SK-N-SH (cell line): ENCODE measurements around the gene AK4. TPM values are rescaled to one million over a fixed set of nuclear protein-coding genes. Genes with fewer than 3 reads are reported as not detected.

Experiments
- CTCF ChIA-PET: fragments of 300-600, 350-600 bp; formaldehyde crosslinking; extraction: SDS; loops from one replicate; lab custom pipeline; 2021; lab: Yijun Ruan, JAX
- POLR2A ChIA-PET: fragments of 350-600 bp; sonication (Branson Sonifier 250); formaldehyde crosslinking; extraction: SDS; loops from one replicate; lab custom pipeline; 2020; ENCODE audit warnings: antibody characterized with exemption, inconsistent platforms; lab: Yijun Ruan, JAX
- DNase-seq: peaks from one replicate; pipeline ENCODE4 v3.0.0; 2012
- H2AFZ ChIP-seq: fragments of 200-600 bp; sonication (generic); 2 replicates; pipeline ENCODE4 v1.8.1; 2016; ENCODE audit warnings: antibody characterized with exemption, mild to moderate bottlenecking, low read depth
- H3F3A ChIP-seq: fragments of 200-600 bp; sonication (generic); replicated peaks from 2 replicates; pipeline ENCODE3; 2016; ENCODE audit warnings: antibody characterized with exemption, mild to moderate bottlenecking; ENCODE audit not compliant: insufficient read depth
- H3K27ac ChIP-seq, 2 experiments: fragments of 200-500 bp in 1 of 2; fragments of 200-600 bp in 1 of 2; sonication (Bioruptor generic) in 1 of 2; sonication (generic), shearing (Covaris generic) in 1 of 2; 2 replicates each; pipeline versions ENCODE4 v1.5.1 to v1.6.1; 2014 to 2016; ENCODE audit warnings: low read depth in 2 of 2, inconsistent platforms in 1 of 2, low read length in 1 of 2, mild to moderate bottlenecking in 1 of 2, mixed read lengths in 1 of 2
- H3K27me3 ChIP-seq: fragments of 200-600 bp; sonication (generic), shearing (Covaris generic); 2 replicates; pipeline ENCODE4 v1.6.1; 2016; ENCODE audit warnings: mixed run types; ENCODE audit not compliant: insufficient read depth
- H3K36me3 ChIP-seq, 2 experiments: fragments of 200-500 bp in 1 of 2; fragments of 200-600 bp in 1 of 2; sonication (Bioruptor generic) in 1 of 2; sonication (generic) in 1 of 2; replicated peaks in 1 of 2; 2 replicates each; pipeline versions ENCODE3 to v1.5.1; 2014 to 2016; ENCODE audit warnings: low read length in 1 of 2, mild to moderate bottlenecking in 1 of 2; ENCODE audit not compliant: insufficient read depth in 2 of 2, control insufficient read depth in 1 of 2
- H3K4me1 ChIP-seq, 2 experiments: fragments of 200-500 bp in 1 of 2; fragments of 200-600 bp in 1 of 2; sonication (Bioruptor generic) in 1 of 2; sonication (generic), shearing (Covaris generic) in 1 of 2; 2 replicates each; pipeline versions ENCODE4 v1.5.1 to v1.6.1; 2014 to 2016; ENCODE audit warnings: low read depth in 1 of 2, low read length in 1 of 2, mixed run types in 1 of 2; ENCODE audit not compliant: insufficient read depth in 2 of 2, control insufficient read depth in 1 of 2
- H3K4me2 ChIP-seq: fragments of 200-600 bp; sonication (generic), shearing (Covaris generic); 2 replicates; pipeline ENCODE4 v1.6.1; 2017; ENCODE audit warnings: mixed run types
- H3K4me3 ChIP-seq, 2 experiments: fragments of 200-500 bp in 1 of 2; fragments of 200-600 bp in 1 of 2; sonication (Bioruptor generic) in 1 of 2; sonication (generic), shearing (Covaris generic) in 1 of 2; 2 replicates each; pipeline versions ENCODE4 v1.5.1 to v1.8.1; 2014 to 2016; ENCODE audit warnings: low read depth in 2 of 2, inconsistent platforms in 1 of 2, low read length in 1 of 2, mild to moderate bottlenecking in 1 of 2, mixed read lengths in 1 of 2, moderate library complexity in 1 of 2
- H3K79me2 ChIP-seq: fragments of 200-600 bp; sonication (generic); 2 replicates; pipeline ENCODE4 v1.8.1; 2017; ENCODE audit warnings: mild to moderate bottlenecking; ENCODE audit not compliant: insufficient read depth
- H3K9ac ChIP-seq: fragments of 200-600 bp; sonication (generic); 2 replicates; pipeline ENCODE4 v1.6.1; 2017; ENCODE audit warnings: mixed run types
- H3K9me2 ChIP-seq: fragments of 200-600 bp; sonication (generic); 2 replicates; pipeline ENCODE4 v1.6.1; 2017; ENCODE audit warnings: mixed run types
- H3K9me3 ChIP-seq: fragments of 200-600 bp; sonication (generic); 2 replicates; pipeline ENCODE4 v1.6.1; 2017; ENCODE audit warnings: mixed run types, mild to moderate bottlenecking, moderate library complexity
- H4K20me1 ChIP-seq: fragments of 200-600 bp; sonication (generic); 2 replicates; pipeline ENCODE4 v1.6.1; 2017; ENCODE audit warnings: mild to moderate bottlenecking, mixed run types; ENCODE audit not compliant: insufficient read depth
- CHD2 ChIP-seq: fragments of 150-350 bp; IDR thresholded peaks from 2 replicates; pipeline ENCODE4 v1.6.1; 2018; ENCODE audit warnings: low read length; ENCODE audit not compliant: partially characterized antibody
- ELF1 ChIP-seq: IDR thresholded peaks from 2 replicates; pipeline ENCODE4 v1.4.0; 2012
- EP300 ChIP-seq, 2 experiments: IDR thresholded peaks; 2 replicates each; pipeline versions ENCODE4 v1.4.0 to v1.6.1; 2012; ENCODE audit warnings: borderline replicate concordance in 1 of 2, low read depth in 1 of 2, low read length in 1 of 2
- EZH2phosphoT487 ChIP-seq: fragments of 200-600 bp; sonication (generic); IDR thresholded peaks from 2 replicates; pipeline ENCODE4 v1.6.1; 2017; ENCODE audit warnings: low read depth, mixed run types, mild to moderate bottlenecking, antibody characterized with exemption, moderate library complexity, borderline replicate concordance
- FOSL2 ChIP-seq: IDR thresholded peaks from 2 replicates; pipeline ENCODE4 v1.4.0; 2012; ENCODE audit warnings: low read depth, mild to moderate bottlenecking, moderate library complexity, borderline replicate concordance
- FOXJ3 ChIP-seq: sonication (generic); formaldehyde crosslinking; IDR thresholded peaks from 2 replicates; pipeline ENCODE4 v1.5.1; 2020; ENCODE audit warnings: mild to moderate bottlenecking, missing genetic modification reagents
- GABPA ChIP-seq: IDR thresholded peaks from 2 replicates; pipeline ENCODE4 v1.4.0; 2012; ENCODE audit warnings: low read depth, mild to moderate bottlenecking
- GATA2 ChIP-seq: sonication (generic); formaldehyde crosslinking; IDR thresholded peaks from 2 replicates; pipeline ENCODE4 v1.5.0; 2020; ENCODE audit warnings: mild to moderate bottlenecking, missing genetic modification reagents
- JUND ChIP-seq: IDR thresholded peaks from 2 replicates; pipeline ENCODE4 v1.4.0; 2012
- MEF2A ChIP-seq: IDR thresholded peaks from 2 replicates; pipeline ENCODE4 v1.4.0; 2012; ENCODE audit warnings: low read depth, borderline replicate concordance
- MXI1 ChIP-seq: IDR thresholded peaks from 2 replicates; pipeline ENCODE4 v1.6.1; 2012; ENCODE audit warnings: mild to moderate bottlenecking, low read depth, low read length, improper control_type of control experiment
- NFIC ChIP-seq: IDR thresholded peaks from 2 replicates; pipeline ENCODE4 v1.4.0; 2012; ENCODE audit warnings: borderline replicate concordance
- POLR2AphosphoS5 ChIP-seq: IDR thresholded peaks from 2 replicates; pipeline ENCODE4 v1.6.1; 2012; ENCODE audit warnings: low read depth, low read length
- RXRA ChIP-seq: IDR thresholded peaks from 2 replicates; pipeline ENCODE4 v1.4.0; 2012; ENCODE audit warnings: low read depth, mild to moderate bottlenecking, borderline replicate concordance
- SMC3 ChIP-seq: IDR thresholded peaks from 2 replicates; pipeline ENCODE4 v1.6.1; 2012; ENCODE audit warnings: low read depth, low read length, improper control_type of control experiment
- TAF1 ChIP-seq: IDR thresholded peaks from 2 replicates; pipeline ENCODE4 v1.6.1; 2012; ENCODE audit warnings: low read depth, mild to moderate bottlenecking, low read length, moderate library complexity, borderline replicate concordance
- TCF12 ChIP-seq: IDR thresholded peaks from 2 replicates; pipeline ENCODE4 v1.4.0; 2012
- TEAD4 ChIP-seq: IDR thresholded peaks from 2 replicates; pipeline ENCODE4 v1.4.0; 2012; ENCODE audit warnings: mild to moderate bottlenecking, borderline replicate concordance; ENCODE audit not compliant: insufficient read depth
- WGBS: methylation state at CpG from one replicate; pipeline ENCODE4 v1.1.6; 2017; ENCODE audit warnings: low lambda C conversion rate; 5-methylcytosine and 5-hydroxymethylcytosine counted together
- polyA plus RNA-seq, 3 experiments: library from polyadenylated mRNA; depleted of rRNA; stranded (reverse); fragments of >200 nt; gene quantifications; 2 replicates each; pipeline ENCODE4 v1.2.3, GENCODE V29; 2012
- TF ChIP-seq, protein P1 (sequence below): fragments of 150-350 bp; IDR thresholded peaks from 2 replicates; pipeline ENCODE4 v1.6.1; 2016; ENCODE audit warnings: mild to moderate bottlenecking, low read depth, low read length
- TF ChIP-seq, protein P2 (sequence below): fragments of 200-600 bp; sonication (generic); IDR thresholded peaks from 2 replicates; pipeline ENCODE4 v1.6.1; 2017; ENCODE audit warnings: antibody characterized with exemption, mild to moderate bottlenecking, moderate library complexity
- TF ChIP-seq, protein P3 (sequence below): IDR thresholded peaks from 2 replicates; pipeline ENCODE4; 2012
- TF ChIP-seq, protein P4 (sequence below): IDR thresholded peaks from 2 replicates; pipeline ENCODE4 v1.4.0; 2012; ENCODE audit warnings: low read depth, borderline replicate concordance
- TF ChIP-seq, protein P5 (sequence below): IDR thresholded peaks from 2 replicates; pipeline ENCODE4 v1.4.0; 2012; ENCODE audit warnings: low read depth

Gene AK4
- polyA plus RNA-seq, 1 of the 3 experiments (the other 2 are of a cell fraction), result 6.4 TPM

DNA sequence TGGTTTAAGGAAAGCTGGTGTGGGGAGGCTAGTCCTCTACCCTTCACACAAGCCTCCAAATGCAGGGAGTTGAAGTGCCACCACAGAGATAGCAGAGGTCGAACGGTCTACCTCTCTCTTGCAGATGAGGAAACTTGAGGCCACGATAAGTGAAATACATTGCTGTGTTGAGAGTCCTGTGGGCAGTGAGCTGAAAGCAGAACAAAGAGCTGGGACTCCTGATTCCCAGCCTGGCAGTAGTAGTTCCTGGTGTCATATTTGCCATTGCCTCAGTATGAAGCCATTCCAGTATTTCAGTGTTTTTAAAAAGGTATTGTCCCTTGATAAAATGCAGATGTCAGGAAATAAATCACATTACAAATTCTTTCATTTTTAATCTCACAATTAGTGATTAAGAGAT, 28.6 kb downstream of the AK4 start:
- no peak for TF ChIP-seq TCF12
- TF ChIP-seq GATA2, result no peak
- no peak for TF ChIP-seq TEAD4
- TF ChIP-seq, protein P1, sequence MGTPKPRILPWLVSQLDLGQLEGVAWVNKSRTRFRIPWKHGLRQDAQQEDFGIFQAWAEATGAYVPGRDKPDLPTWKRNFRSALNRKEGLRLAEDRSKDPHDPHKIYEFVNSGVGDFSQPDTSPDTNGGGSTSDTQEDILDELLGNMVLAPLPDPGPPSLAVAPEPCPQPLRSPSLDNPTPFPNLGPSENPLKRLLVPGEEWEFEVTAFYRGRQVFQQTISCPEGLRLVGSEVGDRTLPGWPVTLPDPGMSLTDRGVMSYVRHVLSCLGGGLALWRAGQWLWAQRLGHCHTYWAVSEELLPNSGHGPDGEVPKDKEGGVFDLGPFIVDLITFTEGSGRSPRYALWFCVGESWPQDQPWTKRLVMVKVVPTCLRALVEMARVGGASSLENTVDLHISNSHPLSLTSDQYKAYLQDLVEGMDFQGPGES, result no peak
- no peak for TF ChIP-seq ELF1
- no peak for TF ChIP-seq RXRA
- TF ChIP-seq CHD2, result no peak
- no peak for TF ChIP-seq MXI1
- no peak for TF ChIP-seq JUND
- TF ChIP-seq SMC3, result no peak
- TF ChIP-seq MEF2A, result no peak
- TF ChIP-seq, protein P2, sequence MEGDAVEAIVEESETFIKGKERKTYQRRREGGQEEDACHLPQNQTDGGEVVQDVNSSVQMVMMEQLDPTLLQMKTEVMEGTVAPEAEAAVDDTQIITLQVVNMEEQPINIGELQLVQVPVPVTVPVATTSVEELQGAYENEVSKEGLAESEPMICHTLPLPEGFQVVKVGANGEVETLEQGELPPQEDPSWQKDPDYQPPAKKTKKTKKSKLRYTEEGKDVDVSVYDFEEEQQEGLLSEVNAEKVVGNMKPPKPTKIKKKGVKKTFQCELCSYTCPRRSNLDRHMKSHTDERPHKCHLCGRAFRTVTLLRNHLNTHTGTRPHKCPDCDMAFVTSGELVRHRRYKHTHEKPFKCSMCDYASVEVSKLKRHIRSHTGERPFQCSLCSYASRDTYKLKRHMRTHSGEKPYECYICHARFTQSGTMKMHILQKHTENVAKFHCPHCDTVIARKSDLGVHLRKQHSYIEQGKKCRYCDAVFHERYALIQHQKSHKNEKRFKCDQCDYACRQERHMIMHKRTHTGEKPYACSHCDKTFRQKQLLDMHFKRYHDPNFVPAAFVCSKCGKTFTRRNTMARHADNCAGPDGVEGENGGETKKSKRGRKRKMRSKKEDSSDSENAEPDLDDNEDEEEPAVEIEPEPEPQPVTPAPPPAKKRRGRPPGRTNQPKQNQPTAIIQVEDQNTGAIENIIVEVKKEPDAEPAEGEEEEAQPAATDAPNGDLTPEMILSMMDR, result no peak
- no peak overlapping the region for H2AFZ ChIP-seq
- H3K4me3 ChIP-seq, result no peak overlapping the region
- 89% methylated on average over 3 of the region's 3 CpGs for WGBS
- H3F3A ChIP-seq, result peaks cover 18% of the 10 kb centered on the region
- H4K20me1 ChIP-seq, result no peaks in the 10 kb centered on the region
- no peak overlapping the region for H3K9ac ChIP-seq
- no peaks in the 10 kb centered on the region for H3K36me3 ChIP-seq
- no peaks in the 10 kb centered on the region for H3K9me3 ChIP-seq
- no peaks in the 10 kb centered on the region for H3K79me2 ChIP-seq
- no peak for DNase-seq
- H3K9me2 ChIP-seq, result no peaks in the 10 kb centered on the region
- H3K4me2 ChIP-seq, result no peak overlapping the region
- H3K27me3 ChIP-seq, result no peaks in the 10 kb centered on the region
- H3K4me1 ChIP-seq, result peaks cover 6 to 18% of the 10 kb centered on the region in 2 experiments; a peak in 2 of 4 replicates
- ChIA-PET POLR2A (no interaction called here), CTCF (interaction anchor here (0.6 to 1.1 kb wide), 3 partner anchors 13 to 101 kb away, joined by 3 read pairs; no protein-coding TSS in a partner anchor)
- no peak overlapping the region for H3K27ac ChIP-seq

DNA sequence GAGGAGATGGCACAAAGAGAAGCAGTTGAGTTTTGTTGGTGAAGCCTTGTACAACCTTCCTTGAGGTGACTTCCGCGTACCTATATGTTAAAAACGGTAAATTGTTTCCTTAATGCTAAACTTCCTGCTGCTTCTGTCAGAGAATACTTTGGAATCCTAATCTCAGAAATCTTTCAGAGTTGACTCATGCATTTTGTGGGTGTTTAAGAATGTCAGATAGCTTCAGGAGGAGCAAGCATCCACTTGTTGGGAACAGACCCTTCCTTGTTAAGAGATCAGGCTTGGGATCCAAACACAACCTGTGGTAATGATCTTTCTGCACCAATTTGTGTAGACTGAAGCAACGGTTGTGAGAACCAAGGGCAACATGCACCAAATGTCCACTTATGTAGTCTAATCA, 29.5 kb downstream of the AK4 start:
- H3K36me3 ChIP-seq, result no peaks in the 10 kb centered on the region
- ChIA-PET CTCF (interaction anchor here (1.1 kb wide), 1 partner anchor 102 kb away, joined by 3 read pairs; no protein-coding TSS in a partner anchor), POLR2A (no interaction called here)
- no peaks in the 10 kb centered on the region for H3K9me2 ChIP-seq
- no peaks in the 10 kb centered on the region for H3K79me2 ChIP-seq
- no peak overlapping the region for H2AFZ ChIP-seq
- WGBS, result 35% methylated on average over 4 of the region's 4 CpGs
- no peak overlapping the region for H3K9ac ChIP-seq
- no peaks in the 10 kb centered on the region for H3K27me3 ChIP-seq
- H3K4me3 ChIP-seq, result no peak overlapping the region
- H4K20me1 ChIP-seq, result no peaks in the 10 kb centered on the region
- H3K27ac ChIP-seq, result no peak overlapping the region
- no peaks in the 10 kb centered on the region for H3K9me3 ChIP-seq
- no peak for DNase-seq
- H3K4me1 ChIP-seq, result peaks cover 6 to 18% of the 10 kb centered on the region in 2 experiments; a peak in 2 of 4 replicates
- no peak for TF ChIP-seq TAF1
- TF ChIP-seq GABPA, result no peak
- no peak for TF ChIP-seq FOXJ3
- TF ChIP-seq GATA2, result no peak
- TF ChIP-seq TEAD4, result peak; percentile 74
- TF ChIP-seq FOSL2, result peak; percentile 72; the same call in 1 of the 2 replicates
- TF ChIP-seq, protein P3, sequence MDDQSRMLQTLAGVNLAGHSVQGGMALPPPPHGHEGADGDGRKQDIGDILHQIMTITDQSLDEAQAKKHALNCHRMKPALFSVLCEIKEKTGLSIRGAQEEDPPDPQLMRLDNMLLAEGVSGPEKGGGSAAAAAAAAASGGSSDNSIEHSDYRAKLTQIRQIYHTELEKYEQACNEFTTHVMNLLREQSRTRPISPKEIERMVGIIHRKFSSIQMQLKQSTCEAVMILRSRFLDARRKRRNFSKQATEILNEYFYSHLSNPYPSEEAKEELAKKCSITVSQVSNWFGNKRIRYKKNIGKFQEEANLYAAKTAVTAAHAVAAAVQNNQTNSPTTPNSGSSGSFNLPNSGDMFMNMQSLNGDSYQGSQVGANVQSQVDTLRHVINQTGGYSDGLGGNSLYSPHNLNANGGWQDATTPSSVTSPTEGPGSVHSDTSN, result peak; percentile 44
- TF ChIP-seq POLR2AphosphoS5, result no peak
- no peak for TF ChIP-seq NFIC
- TF ChIP-seq, protein P4, sequence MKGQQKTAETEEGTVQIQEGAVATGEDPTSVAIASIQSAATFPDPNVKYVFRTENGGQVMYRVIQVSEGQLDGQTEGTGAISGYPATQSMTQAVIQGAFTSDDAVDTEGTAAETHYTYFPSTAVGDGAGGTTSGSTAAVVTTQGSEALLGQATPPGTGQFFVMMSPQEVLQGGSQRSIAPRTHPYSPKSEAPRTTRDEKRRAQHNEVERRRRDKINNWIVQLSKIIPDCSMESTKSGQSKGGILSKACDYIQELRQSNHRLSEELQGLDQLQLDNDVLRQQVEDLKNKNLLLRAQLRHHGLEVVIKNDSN, result no peak
- peak; percentile 79 for TF ChIP-seq JUND
- no peak for TF ChIP-seq MEF2A
- peak; percentile 71 for TF ChIP-seq TCF12
- TF ChIP-seq EZH2phosphoT487, result no peak
- TF ChIP-seq, protein P5, sequence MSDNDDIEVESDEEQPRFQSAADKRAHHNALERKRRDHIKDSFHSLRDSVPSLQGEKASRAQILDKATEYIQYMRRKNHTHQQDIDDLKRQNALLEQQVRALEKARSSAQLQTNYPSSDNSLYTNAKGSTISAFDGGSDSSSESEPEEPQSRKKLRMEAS, result no peak
- peak in 1 of 2 experiments; percentile 40; a peak in 1 of 4 replicates for TF ChIP-seq EP300 (IDR thresholded peaks at IDR 0.05; ENCODE audit: borderline replicate concordance in 1 of 2, low read depth in 1 of 2, low read length in 1 of 2)
- TF ChIP-seq RXRA, result peak; percentile 39; the same call in 1 of the 2 replicates
- 0 out of 2 replicates have a peak, but pooled peaks have one; percentile 9 for TF ChIP-seq ELF1
- no peak for TF ChIP-seq CHD2
- TF ChIP-seq, all 33 proteins: peak for 8
- Histone ChIP-seq H3F3A (peaks cover 18% of the 10 kb centered on the region), H3K4me2 (no peak overlapping the region; the same call in 1 of the 2 replicates)
